GM10847 (cell line): ENCODE measurements around the gene CD82.

Experiments used
- POLR2A ChIP-seq: IDR thresholded peaks from 2 replicates; pipeline ENCODE4 v1.6.1; 2011; ENCODE audit not compliant: insufficient read length; ENCODE audit errors: extremely low read depth

The CD82 gene

DNA sequence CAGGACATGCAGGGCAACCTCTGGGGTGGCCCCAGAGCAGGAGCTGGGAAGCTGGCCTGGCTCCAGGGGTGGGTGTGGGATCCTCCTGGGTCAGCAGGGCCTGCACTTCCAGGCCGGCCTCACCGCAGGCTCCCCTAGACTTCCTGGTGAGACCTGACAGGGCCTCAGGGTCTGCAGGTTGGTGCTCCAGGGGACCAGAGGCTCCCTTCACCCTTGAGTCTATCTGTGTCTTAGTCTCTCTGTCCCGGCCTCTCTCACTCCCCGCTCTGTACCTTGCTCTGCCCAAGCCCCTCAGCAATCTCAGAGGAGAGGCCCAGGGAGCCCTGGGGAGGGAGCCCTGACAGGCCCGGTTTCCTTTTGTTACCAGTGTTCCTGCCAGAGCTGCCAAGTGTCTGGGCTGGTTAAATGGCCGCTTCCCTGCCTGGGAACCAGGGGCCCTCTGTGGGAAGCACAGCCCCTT is 13.9 kb downstream of the CD82 start:
- no peak for TF ChIP-seq POLR2A

DNA sequence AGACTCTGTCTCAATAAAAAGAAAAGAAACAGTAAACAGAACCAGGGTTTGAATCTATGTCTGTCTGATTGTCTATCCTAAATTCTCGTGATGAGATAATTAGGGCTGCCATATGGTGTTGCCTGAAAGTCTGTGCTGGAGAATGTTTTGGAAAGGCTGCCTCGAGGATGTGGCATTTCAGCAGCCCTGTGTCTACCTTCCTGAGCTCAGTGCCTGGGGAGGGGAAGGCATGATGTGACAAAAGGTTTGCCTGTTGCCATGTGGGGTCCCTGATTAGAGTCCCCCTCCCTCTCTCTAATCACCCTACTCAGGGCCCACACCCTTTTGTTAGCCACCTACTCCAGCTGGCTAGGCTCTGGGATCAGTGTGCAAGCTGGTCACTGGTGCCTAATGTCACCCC is 15.2 kb downstream of the CD82 start:
- TF ChIP-seq POLR2A, result no peak

DNA sequence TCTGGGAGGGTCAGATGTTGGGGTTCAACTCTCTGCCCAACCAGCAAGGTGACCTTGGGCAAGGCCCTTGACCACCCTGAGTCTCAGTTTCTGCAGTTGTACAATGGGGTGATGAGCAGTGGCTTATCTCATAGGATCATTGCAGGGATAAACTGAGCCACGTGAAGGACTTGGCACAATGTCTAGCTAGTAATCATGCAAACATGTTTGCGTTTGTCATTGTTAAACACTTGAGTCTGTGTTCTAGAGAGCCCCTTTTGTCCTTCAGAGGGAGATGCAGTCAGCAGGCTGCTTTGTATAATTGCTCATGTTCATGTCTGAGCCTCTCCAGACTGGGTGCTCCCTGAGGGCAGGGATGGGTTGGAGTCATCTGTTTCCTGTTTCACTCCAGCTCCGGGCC is 15.8 kb downstream of the CD82 start:
- TF ChIP-seq POLR2A, result no peak

DNA sequence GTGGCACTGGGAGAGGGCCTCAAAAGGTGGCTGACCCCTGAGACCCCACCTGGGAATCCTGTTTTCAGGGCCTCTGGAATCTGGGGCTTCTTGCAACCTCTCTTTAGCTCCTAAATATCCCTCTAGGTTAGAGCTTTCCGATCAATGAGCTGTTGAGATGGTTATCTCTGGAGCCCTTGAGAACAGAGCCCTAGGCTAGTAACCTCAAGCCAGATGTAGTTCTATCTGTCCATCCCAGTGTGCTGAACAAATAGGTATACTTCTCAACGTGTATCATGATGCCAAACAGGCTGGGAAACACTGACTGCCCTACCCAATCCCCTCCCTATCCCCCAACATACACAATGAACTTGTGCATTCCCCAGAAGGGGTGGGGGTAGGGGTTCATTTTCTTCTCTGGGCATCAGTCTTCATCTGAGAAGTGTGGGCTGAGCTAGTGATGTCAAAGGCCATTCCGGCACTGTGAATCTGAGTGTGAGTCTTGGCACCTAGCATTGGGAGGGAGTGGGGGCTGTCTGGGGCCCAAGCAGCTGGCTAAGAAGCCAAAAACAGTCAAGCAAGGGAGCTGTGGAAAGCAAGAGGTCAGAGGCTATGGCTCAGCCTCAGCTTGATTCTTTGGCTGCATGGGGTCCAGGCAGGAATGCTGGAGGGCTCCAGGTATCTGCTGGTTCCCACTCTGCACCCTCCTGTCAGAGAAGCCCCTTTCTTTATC is 17.3 kb downstream of the CD82 start:
- TF ChIP-seq POLR2A, result no peak

DNA sequence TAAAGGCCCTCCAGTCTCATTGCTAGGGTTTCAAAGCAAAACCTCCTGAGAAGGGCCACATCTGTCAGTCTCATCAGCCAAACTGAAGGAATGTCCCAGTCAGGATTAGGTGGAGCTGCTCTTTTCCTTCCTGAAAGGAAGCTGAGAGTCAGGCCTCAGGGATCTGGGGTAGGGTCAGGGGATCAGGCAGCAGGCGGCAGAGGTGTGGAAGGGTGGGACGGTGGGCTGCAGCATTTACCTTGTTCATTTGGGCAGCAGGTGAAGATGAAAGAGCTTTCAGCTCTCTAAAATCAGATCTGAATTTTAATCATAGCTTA is 17.8 kb downstream of the CD82 start:
- no peak for TF ChIP-seq POLR2A

DNA sequence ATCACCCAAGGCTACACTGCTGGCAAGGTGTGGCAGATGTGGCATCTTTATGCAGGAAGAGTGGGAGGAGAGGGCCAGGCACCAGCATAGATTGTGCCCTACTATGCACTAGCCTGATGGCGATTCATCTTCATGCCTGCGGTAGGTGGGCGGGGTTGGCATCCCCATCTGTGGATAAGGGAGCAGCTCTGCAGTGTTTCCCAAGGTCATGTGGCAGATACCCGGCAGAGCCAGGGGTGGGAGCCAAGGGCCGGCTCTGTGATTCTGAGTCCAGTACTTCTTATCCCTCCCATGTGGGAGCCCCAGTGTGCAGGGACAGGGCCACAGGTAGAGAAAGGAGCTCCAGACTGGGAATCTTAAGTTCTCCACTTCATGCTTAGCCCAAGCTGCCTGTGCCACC is 20.0 kb downstream of the CD82 start:
- no peak for TF ChIP-seq POLR2A

DNA sequence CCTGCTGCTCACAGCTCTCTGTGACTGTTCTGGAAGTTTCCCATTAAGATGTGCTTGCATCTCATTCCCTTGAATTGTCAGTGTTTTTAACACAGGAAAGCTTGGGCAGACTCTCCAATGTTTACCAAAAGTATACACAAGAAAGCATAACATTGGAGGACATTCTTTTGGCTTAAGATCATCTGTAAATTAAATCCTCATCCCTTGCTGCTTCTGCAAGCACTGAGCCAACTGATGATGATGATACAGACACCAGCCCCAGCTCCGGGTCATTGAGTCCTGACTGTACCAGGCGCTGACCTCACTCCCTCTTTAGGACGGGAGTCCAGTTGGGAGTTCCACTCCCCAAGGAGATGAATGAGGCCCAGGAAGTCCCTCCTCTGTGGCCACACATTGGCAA is 23.8 kb downstream of the CD82 start:
- no peak for TF ChIP-seq POLR2A

DNA sequence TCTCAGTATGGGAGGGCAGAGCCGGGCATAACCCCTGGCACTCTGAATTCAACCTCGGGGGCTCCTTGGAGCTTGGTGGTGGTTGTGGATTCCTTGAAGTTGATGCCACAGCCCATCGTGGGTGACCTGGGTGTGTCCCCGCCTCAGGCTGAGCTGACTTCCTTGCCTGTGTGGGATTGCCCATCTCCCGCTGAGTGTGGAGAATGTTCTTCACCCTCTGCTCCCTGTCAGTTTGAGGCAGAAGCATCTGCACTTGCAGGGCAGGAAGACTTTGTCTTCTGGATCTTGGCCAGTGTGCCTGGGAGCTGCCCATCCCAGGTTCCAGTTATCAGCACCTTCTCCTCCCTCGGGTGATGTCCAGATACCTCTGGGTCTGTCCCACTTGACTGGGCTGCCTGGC is 25.3 kb downstream of the CD82 start:
- TF ChIP-seq POLR2A, result no peak

DNA sequence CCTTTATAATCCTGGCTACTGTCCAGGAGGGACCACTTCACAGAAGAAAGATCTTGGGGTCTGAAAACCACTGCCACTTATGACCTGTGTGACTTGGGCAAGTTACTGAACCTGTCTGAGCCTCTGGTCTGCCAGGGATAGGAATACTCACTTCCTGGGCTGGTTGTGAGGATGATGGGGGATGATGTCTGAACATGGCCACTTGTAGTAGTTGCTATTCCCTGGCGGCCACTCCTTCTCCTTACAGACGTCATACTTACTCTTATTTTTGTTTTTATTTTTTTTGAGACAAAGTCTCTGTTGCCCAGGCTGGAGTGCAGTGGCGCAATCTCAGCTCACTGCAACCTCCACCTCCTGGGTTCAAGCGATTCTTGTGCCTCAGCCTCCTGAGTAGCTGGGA is 26.1 kb downstream of the CD82 start:
- no peak for TF ChIP-seq POLR2A

DNA sequence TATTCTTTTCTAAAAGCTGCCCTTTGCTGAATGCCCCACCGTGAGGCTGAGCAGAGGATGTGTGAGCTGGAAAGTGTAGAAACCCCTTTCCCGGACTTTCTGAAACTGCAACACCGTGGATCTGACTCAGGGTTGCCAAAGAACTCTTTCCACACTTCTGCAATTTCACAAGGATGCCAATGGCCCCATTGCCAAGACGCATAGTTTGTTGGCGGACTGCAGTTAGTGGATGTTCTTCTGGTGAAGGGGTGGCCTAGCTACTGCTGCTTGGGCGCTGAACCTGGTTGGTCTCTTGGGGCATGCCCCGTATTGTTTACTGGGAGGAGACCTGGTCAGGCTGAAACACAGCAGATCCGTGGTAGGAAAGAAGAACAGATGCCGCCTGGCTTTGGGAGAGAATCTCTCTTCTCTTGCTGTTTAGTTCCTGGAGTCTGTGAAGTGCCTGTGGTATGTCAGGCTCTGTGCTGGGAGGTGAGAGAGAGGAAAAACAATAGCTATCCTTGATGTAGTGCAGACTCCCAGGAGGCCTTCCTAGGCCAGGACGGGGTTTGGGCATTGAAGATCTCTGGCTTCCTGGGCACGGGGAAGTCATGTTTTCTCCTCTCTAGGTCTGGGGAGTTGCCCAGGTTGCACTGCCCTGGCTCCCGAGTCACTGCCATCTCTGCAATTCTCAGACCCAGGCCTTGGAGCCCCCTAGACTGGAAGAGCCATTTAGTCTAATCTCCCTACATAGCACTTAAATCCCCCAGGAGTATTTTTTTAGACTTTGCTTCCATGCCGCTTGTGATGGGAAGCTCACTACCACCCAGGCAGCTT is 26.9 kb downstream of the CD82 start:
- TF ChIP-seq POLR2A, result no peak

DNA sequence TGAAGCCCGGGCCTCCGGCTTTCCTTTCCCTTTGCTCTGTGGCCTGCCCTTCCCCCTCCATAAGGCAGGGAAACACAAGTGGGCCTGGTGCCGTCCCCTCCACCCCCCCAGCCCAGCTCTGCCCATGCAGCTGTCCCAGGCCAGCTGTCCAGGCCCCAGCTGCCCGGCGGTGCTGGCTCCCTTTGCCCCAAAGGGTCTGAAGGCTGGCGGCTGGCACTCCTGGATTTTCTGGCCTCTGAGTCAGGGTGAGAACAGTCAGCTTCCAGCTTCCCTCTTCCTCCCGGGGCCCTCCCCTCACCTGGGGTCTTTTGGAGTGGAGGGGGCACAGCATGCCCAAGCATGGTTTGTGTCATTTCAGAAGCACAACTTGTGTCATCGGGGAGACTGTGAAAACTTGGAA is 27.8 kb downstream of the CD82 start:
- TF ChIP-seq POLR2A, result no peak

DNA sequence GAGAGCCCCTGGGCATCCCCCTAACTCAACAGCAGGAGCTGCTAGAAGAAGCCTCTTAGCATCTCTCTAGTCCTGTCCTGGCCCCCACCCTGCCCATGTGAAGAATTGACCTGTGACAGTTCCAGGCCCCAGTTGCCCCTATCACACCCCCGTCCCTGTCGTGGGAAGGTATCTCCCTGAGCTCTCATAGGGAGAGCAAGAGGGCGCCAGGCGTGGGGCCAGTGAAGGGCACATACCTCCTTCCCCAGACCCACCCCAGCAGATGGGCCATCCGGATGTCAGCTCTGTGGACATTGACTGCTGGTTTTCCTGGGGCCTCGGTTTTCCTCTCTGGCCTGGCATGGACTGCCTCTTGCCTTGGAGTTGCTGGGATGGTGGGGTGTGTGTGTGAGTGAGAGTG is 29.5 kb downstream of the CD82 start:
- no peak for TF ChIP-seq POLR2A

DNA sequence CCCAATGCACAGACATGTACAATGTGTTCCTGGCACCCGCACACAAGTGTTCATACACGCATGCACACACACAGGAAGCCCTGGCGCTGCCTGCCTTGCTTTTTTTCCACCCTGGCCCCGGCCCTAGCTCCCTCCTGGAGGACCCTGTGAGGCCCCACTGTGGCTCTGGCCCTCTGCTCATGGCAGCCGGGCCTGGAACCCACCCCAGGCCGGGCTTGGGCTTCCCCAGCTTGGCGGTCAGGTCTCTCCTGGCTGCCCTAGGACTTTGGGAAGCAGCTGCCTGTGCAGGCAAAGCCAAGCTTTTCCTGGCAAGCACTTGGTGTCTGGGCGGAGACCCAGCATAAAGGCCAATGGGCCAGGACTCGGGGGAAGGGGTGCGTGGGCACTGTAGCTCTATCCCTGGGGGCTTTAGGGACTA is 30.5 kb downstream of the CD82 start:
- TF ChIP-seq POLR2A, result no peak

DNA sequence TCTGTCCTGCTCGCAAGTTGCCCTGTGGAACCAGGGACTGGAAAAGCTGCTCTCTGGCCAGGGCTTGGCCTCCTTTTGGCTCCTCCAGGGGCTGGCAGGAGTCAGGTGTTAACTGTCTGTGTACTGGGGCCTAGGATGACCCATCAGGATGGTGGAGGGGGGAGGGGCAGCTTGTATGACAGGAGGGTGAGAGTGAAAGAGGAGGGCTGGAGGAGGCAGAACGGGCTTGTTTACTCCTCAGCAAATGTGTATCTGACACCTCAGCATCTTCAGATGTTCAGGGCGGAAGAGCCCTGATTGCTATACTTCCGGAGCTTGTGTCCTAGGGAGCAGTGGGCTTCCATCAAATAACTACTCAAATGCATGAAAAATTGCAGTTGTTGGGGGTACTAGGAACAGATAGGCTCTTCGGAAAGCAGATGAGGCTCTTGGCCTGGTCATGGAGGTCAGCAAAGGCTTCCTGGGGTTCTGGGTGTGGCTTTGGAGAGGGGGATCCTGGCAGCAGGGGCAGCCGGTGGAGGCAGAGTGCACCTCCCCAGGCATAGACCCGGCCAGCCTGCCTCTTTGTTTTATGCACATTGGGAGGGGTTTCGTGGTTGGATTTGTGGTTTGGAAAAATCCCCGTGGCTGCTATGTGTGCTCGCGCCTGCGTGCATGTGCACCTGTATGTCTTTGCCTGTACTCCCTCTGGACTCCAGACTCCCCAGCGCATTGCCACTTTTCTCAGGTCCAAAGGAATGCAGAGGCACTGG is 31.2 kb downstream of the CD82 start:
- TF ChIP-seq POLR2A, result peak; percentile 2

DNA sequence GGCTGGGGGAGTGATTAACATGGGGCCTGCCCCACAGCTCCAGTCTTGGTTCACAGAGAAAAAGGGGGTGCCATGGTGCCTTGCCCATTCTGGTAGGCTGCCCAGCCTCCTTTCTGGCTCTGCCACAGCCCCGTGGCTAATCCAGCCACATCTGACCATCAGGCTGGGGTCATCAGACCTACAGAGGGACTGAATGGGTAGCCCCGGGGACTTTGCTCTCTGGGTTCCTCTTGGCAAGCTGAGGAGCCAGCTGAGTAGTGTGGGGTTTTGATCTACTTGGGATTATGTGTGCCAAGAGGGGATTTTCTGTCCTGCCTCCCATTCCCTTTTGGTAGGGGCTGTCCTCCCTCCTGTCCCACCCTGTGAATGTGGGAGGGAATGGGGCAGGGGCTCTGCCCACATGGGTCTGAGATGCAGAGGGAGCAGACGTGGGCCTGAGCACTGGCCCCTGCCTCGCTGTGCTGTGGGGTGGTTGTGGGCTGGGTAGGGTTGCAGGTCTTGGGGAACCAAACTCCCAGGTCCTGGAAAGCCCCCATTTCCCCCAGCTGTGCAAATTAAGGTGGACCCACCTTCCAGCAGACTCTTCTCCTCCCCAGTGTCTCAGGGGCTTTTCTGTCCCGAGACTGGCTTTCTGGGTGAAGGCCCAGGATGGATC is 32.0 kb downstream of the CD82 start:
- no peak for TF ChIP-seq POLR2A
